H9 (cell line): ENCODE results near the gene AGAP5. TPM values are rescaled to one million over a fixed set of nuclear protein-coding genes. Genes with fewer than 3 reads are reported as not detected.
"Not testable (repeated sequence)": the region's sequence is repeated elsewhere in the genome, so short reads cannot be mapped to it uniquely, and the experiment has no call there.

Experiments
- DNase-seq: peaks from one replicate; pipeline ENCODE4 v3.0.0-alpha.2; 2017
- H2AFZ ChIP-seq: one replicate; pipeline ENCODE4 v1.6.1; 2013; ENCODE audit warnings: mild to moderate bottlenecking, low read length, control low read depth, moderate library complexity
- H2AK5ac ChIP-seq: 2 replicates; pipeline ENCODE4 v1.6.1; 2013; ENCODE audit warnings: low read length, control low read depth, mixed read lengths; ENCODE audit not compliant: insufficient read length
- H2BK120ac ChIP-seq: one replicate; pipeline ENCODE4 v1.6.1; 2013; ENCODE audit warnings: low read depth, mild to moderate bottlenecking, low read length, control low read depth, inconsistent platforms; ENCODE audit not compliant: poor library complexity, severe bottlenecking
- H2BK12ac ChIP-seq: 2 replicates; pipeline ENCODE4 v1.6.1; 2013; ENCODE audit warnings: low read length, control low read depth, mixed read lengths, low read depth; ENCODE audit not compliant: insufficient read length
- H2BK15ac ChIP-seq: 2 replicates; pipeline ENCODE4 v1.6.1; 2013; ENCODE audit warnings: low read depth, low read length, control low read depth
- H2BK20ac ChIP-seq: one replicate; pipeline ENCODE4 v1.6.1; 2013; ENCODE audit warnings: low read depth, mild to moderate bottlenecking, low read length, control low read depth, inconsistent platforms; ENCODE audit not compliant: poor library complexity, severe bottlenecking
- H2BK5ac ChIP-seq: 2 replicates; pipeline ENCODE4 v1.6.1; 2013; ENCODE audit warnings: low read length, control low read depth, mixed read lengths; ENCODE audit not compliant: insufficient read length
- H3K14ac ChIP-seq: 2 replicates; pipeline ENCODE4 v1.6.1; 2013; ENCODE audit warnings: low read length, control low read depth; ENCODE audit not compliant: insufficient read depth
- H3K18ac ChIP-seq: 2 replicates; pipeline ENCODE4 v1.6.1; 2013; ENCODE audit warnings: low read depth, mild to moderate bottlenecking, mixed read lengths, low read length, control low read depth; ENCODE audit not compliant: insufficient read length
- H3K23ac ChIP-seq: 2 replicates; pipeline ENCODE4 v1.6.1; 2013; ENCODE audit warnings: low read length, control low read depth, mixed read lengths, low read depth; ENCODE audit not compliant: insufficient read length
- H3K23me2 ChIP-seq: 2 replicates; pipeline ENCODE4 v1.6.1; 2013; ENCODE audit warnings: low read depth, mild to moderate bottlenecking, mixed read lengths, low read length, control low read depth; ENCODE audit not compliant: insufficient read length, poor library complexity, severe bottlenecking
- H3K27ac ChIP-seq: 2 replicates; pipeline ENCODE4 v1.5.1; 2013; ENCODE audit warnings: low read length, control low read depth, mixed read lengths, low read depth; ENCODE audit not compliant: insufficient read length
- H3K27me3 ChIP-seq: 2 replicates; pipeline ENCODE4 v1.6.1; 2013; ENCODE audit warnings: low read length, control low read depth, inconsistent platforms; ENCODE audit not compliant: insufficient read depth
- H3K4ac ChIP-seq: 2 replicates; pipeline ENCODE4 v1.6.1; 2013; ENCODE audit warnings: low read depth, mild to moderate bottlenecking, control low read depth, inconsistent platforms, low read length, moderate library complexity
- H3K4me1 ChIP-seq: 2 replicates; pipeline ENCODE4 v1.6.1; 2013; ENCODE audit warnings: low read length, control low read depth, inconsistent platforms; ENCODE audit not compliant: insufficient read depth
- H3K4me2 ChIP-seq: 2 replicates; pipeline ENCODE4 v1.6.1; 2013; ENCODE audit warnings: low read length, control low read depth, mixed read lengths; ENCODE audit not compliant: insufficient read length, insufficient read depth
- H3K56ac ChIP-seq: 2 replicates; pipeline ENCODE4 v1.6.1; 2013; ENCODE audit warnings: low read depth, mild to moderate bottlenecking, mixed read lengths, low read length, control low read depth; ENCODE audit not compliant: insufficient read length
- H3K79me1 ChIP-seq: 2 replicates; pipeline ENCODE4 v1.6.1; 2013; ENCODE audit warnings: low read depth, mild to moderate bottlenecking, moderate library complexity, low read length, control low read depth, inconsistent platforms; ENCODE audit not compliant: insufficient read depth, poor library complexity, severe bottlenecking
- H3K79me2 ChIP-seq: 2 replicates; pipeline ENCODE4 v1.6.1; 2013; ENCODE audit warnings: low read length, control low read depth, inconsistent platforms; ENCODE audit not compliant: insufficient read depth
- H3K9ac ChIP-seq: 2 replicates; pipeline ENCODE4 v1.6.1; 2013; ENCODE audit warnings: low read length, control low read depth, mixed read lengths; ENCODE audit not compliant: insufficient read length; ENCODE audit errors: extremely low read depth
- H3K9me3 ChIP-seq: one replicate; pipeline ENCODE4 v1.6.1; 2013; ENCODE audit warnings: low read depth, low read length, inconsistent platforms; ENCODE audit not compliant: control insufficient read depth
- H3T11ph ChIP-seq: one replicate; pipeline ENCODE4 v1.6.1; 2013; ENCODE audit warnings: mild to moderate bottlenecking, low read length, control low read depth, inconsistent platforms
- H4K20me1 ChIP-seq: one replicate; pipeline ENCODE4 v1.6.1; 2013; ENCODE audit not compliant: control insufficient read depth, insufficient read length, insufficient read depth
- H4K5ac ChIP-seq: 2 replicates; pipeline ENCODE4 v1.6.1; 2013; ENCODE audit warnings: low read depth, mild to moderate bottlenecking, mixed read lengths, low read length, control low read depth; ENCODE audit not compliant: insufficient read length
- H4K8ac ChIP-seq: replicated peaks from 2 replicates; pipeline ENCODE4 v1.6.1; 2013; ENCODE audit warnings: low read length, control low read depth, mixed read lengths, low read depth; ENCODE audit not compliant: insufficient read length
- H4K91ac ChIP-seq: 2 replicates; pipeline ENCODE4 v1.6.1; 2013; ENCODE audit warnings: low read depth, mild to moderate bottlenecking, moderate library complexity, mixed read lengths, low read length, control low read depth; ENCODE audit not compliant: insufficient read length
- H3K27ac Mint-ChIP-seq, 3 experiments: 2 replicates in 2 of 3; 3 replicates in 1 of 3; pipeline ENCODE4 v1.8.0; 2020 to 2021; ENCODE audit warnings: mixed read lengths in 3 of 3, mild to moderate bottlenecking in 1 of 3, moderate library complexity in 1 of 3
- H3K27me3 Mint-ChIP-seq: 2 replicates; pipeline ENCODE4 v1.8.0; 2021; ENCODE audit warnings: low read depth, mild to moderate bottlenecking, moderate library complexity, mixed read lengths
- H3K36me3 Mint-ChIP-seq, 3 experiments: 2 replicates in 2 of 3; 3 replicates in 1 of 3; pipeline ENCODE4 v1.8.0; 2020 to 2021; ENCODE audit warnings: low read depth in 3 of 3, mixed read lengths in 3 of 3; ENCODE audit not compliant: insufficient read depth in 1 of 3
- H3K4me1 Mint-ChIP-seq, 2 experiments: 2 replicates each; pipeline ENCODE4 v1.8.0; 2020; ENCODE audit warnings: mixed read lengths in 2 of 2
- H3K4me3 Mint-ChIP-seq, 2 experiments: 2 replicates in 1 of 2; 3 replicates in 1 of 2; pipeline ENCODE4 v1.8.0; 2020 to 2021; ENCODE audit warnings: mild to moderate bottlenecking in 2 of 2, mixed read lengths in 2 of 2, moderate library complexity in 1 of 2
- H3K9me3 Mint-ChIP-seq, 2 experiments: 2 replicates in 1 of 2; 3 replicates in 1 of 2; pipeline ENCODE4 v1.8.0; 2020; ENCODE audit warnings: mild to moderate bottlenecking in 2 of 2, mixed read lengths in 2 of 2, moderate library complexity in 1 of 2
- WGBS: extraction: QIAGEN DNeasy Blood & Tissue Kit; methylation state at CpG from one replicate; pipeline ENCODE4 v1.1.7; 2013; ENCODE audit warnings: missing lambda C conversion rate, low lambda C conversion rate, mixed read lengths; ENCODE audit not compliant: insufficient read length; ENCODE audit errors: extremely low coverage; 5-methylcytosine and 5-hydroxymethylcytosine counted together
- total RNA-seq: library from RNA; stranded (reverse); gene quantifications from 2 replicates; pipeline ENCODE4 v1.2.1, GENCODE V29; 2021

AGAP5 gene
- total RNA-seq, 1 experiment from 2014 or later: 5.2 TPM

DNA sequence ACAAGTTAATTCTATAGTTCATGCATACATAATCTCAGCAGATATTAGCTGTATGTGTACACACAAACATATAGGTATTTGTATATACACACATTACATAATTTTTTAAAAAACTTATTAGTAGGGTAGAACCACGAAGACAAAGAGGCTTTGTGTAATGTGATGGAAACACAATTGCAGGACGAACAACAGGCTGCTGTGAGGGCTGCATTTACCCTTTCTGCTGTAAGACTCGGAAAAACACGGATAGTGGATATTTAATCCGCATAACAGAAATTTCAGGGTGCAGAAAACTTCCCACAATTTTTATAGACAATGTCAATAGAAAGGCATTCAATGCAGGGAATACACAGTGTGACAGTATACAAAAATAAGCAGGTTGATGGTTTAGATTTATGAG lies 13.8 kb upstream of the AGAP5 start:
- not testable (repeated sequence) for H2AK5ac ChIP-seq, H3K23ac ChIP-seq, H2BK12ac ChIP-seq, H3K27me3 Mint-ChIP-seq, H2AFZ ChIP-seq, H3K79me1 ChIP-seq, H3K9me3 Mint-ChIP-seq, H3K4me1 Mint-ChIP-seq, H3K9ac ChIP-seq, H3K4me1 ChIP-seq, H4K91ac ChIP-seq, H3K4me2 ChIP-seq, H2BK15ac ChIP-seq, H3K9me3 ChIP-seq, H4K5ac ChIP-seq, H3K18ac ChIP-seq, DNase-seq, H3K4ac ChIP-seq, H3K27ac ChIP-seq, H3K4me3 Mint-ChIP-seq, H3T11ph ChIP-seq, H3K79me2 ChIP-seq, H3K27me3 ChIP-seq, H2BK20ac ChIP-seq, H3K56ac ChIP-seq, H3K14ac ChIP-seq, H3K27ac Mint-ChIP-seq, H4K8ac ChIP-seq, H3K23me2 ChIP-seq, H4K20me1 ChIP-seq, H2BK5ac ChIP-seq, H2BK120ac ChIP-seq
- WGBS: no CpG with 5 or more reads among the region's 5 CpGs
- H3K36me3 Mint-ChIP-seq: peaks cover 0 to 24% (median 13%) of the 10 kb centered on the region in 3 experiments; a peak in 4 of 7 replicates

DNA sequence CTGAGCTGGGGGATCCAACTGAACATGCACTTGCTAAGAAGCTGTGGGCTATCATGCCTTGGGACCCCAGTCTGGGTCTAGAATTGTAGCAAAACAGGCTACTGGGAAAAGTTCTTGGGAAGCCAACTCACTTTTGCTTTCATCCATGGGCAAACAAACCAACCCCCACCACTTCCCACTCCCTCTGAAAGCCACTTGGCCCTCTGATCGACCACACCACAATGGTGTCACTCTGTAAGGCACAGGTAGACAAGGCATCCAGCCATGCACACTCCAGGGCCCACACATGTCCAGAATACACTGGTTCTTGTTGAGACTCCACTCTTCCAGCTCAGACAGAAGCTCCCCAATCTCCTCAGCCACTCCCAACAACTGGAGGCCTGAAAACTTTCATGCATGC lies 10.2 kb upstream of the AGAP5 start:
- H3K36me3 Mint-ChIP-seq: peaks cover 0 to 16% (median 11%) of the 10 kb centered on the region in 3 experiments; a peak in 5 of 7 replicates
- H3K4me1 Mint-ChIP-seq, H3K9ac ChIP-seq, H4K5ac ChIP-seq, H2BK5ac ChIP-seq, H4K91ac ChIP-seq, H3K79me2 ChIP-seq, H2BK15ac ChIP-seq, H3K27ac Mint-ChIP-seq, H3K4ac ChIP-seq, H3K18ac ChIP-seq, H3K79me1 ChIP-seq, H2BK120ac ChIP-seq, H3K4me1 ChIP-seq, H3T11ph ChIP-seq, H3K27me3 ChIP-seq, H2BK12ac ChIP-seq, H3K4me3 Mint-ChIP-seq, H3K23me2 ChIP-seq, H3K14ac ChIP-seq, H4K8ac ChIP-seq, DNase-seq, H3K56ac ChIP-seq, H3K9me3 ChIP-seq, H2AK5ac ChIP-seq, H3K23ac ChIP-seq, H2BK20ac ChIP-seq, H3K4me2 ChIP-seq, H4K20me1 ChIP-seq, H3K9me3 Mint-ChIP-seq, H3K27ac ChIP-seq, H3K27me3 Mint-ChIP-seq, H2AFZ ChIP-seq: not testable (repeated sequence)
- WGBS: no CpG with 5 or more reads among the region's 1 CpG
